ENCODE results near the gene HYAL2. TPM values are rescaled to one million over a fixed set of nuclear protein-coding genes. Genes with fewer than 3 reads are reported as not detected.

The HYAL2 gene
- total RNA-seq, 1 donor from 2014 or later, result 24.3 TPM

Other genes starting within 250 kb of the HYAL2 start
- gene RBM5, start 233.8 kb downstream of the HYAL2 start, total RNA-seq, result 193 TPM
- 8.9 TPM for gene SEMA3F, start 167.4 kb downstream of the HYAL2 start, total RNA-seq
- gene GNAT1, start 131.1 kb downstream of the HYAL2 start, total RNA-seq, result not detected
- gene SLC38A3, start 117.5 kb downstream of the HYAL2 start, total RNA-seq, result 5.4 TPM
- gene GNAI2, start 86.5 kb downstream of the HYAL2 start, total RNA-seq, result 83.1 TPM
- gene SEMA3B, start 53.6 kb downstream of the HYAL2 start, total RNA-seq, result 3.2 TPM
- not detected for gene LSMEM2, start 43.7 kb downstream of the HYAL2 start, total RNA-seq
- 10.8 TPM for gene IFRD2, start 30.3 kb downstream of the HYAL2 start, total RNA-seq
- 4.9 TPM for gene HYAL3, start 23.3 kb downstream of the HYAL2 start, total RNA-seq
- 1.5 TPM for gene NAA80, start 23.3 kb downstream of the HYAL2 start, total RNA-seq
- 0.49 TPM for gene HYAL1, start 19.2 kb downstream of the HYAL2 start, total RNA-seq
- gene TUSC2, start 5.5 kb upstream of the HYAL2 start, total RNA-seq, result 16.5 TPM
- gene RASSF1, start 18.1 kb upstream of the HYAL2 start, total RNA-seq, result 10.1 TPM
- 5.9 TPM for gene ZMYND10, start 23.0 kb upstream of the HYAL2 start, total RNA-seq
- gene NPRL2, start 28.0 kb upstream of the HYAL2 start, total RNA-seq, result 15.2 TPM
- gene CYB561D2, start 28.1 kb upstream of the HYAL2 start, total RNA-seq, result 8.1 TPM
- gene TMEM115, start 36.8 kb upstream of the HYAL2 start, total RNA-seq, result 11.6 TPM
- gene CACNA2D2, start 180.9 kb upstream of the HYAL2 start, total RNA-seq, result 3.9 TPM
- 8.9 TPM for gene C3orf18, start 245.0 kb upstream of the HYAL2 start, total RNA-seq
- gene HEMK1, start 246.8 kb upstream of the HYAL2 start, total RNA-seq, result 2.5 TPM